ENCODE measurements around the gene ACY1. TPM values are rescaled to one million over a fixed set of nuclear protein-coding genes. Genes with fewer than 3 reads are reported as not detected.

ACY1 gene
- total RNA-seq, 1 donor from 2014 or later, result 59.4 TPM

GRCh38 chr3:51966922-51967383, 16.4 kb upstream of the ACY1 start:
- H3K27me3 ChIP-seq (ENCODE audit: control insufficient read depth, insufficient read depth, low read length), result no peaks in the 10 kb centered on the region
- peaks cover 1% of the 10 kb centered on the region for H3K36me3 ChIP-seq (ENCODE audit: control insufficient read depth, insufficient read depth, low read length)
- no peak for TF ChIP-seq CTCF (IDR thresholded peaks at IDR 0.05; ENCODE audit: insufficient read depth, low read length, poor library complexity, severe bottlenecking)
- no peak for DNase-seq (ENCODE audit: low read depth)
- H3K4me3 ChIP-seq (ENCODE audit: low read depth, low read length), result peak overlapping the region; percentile 71

- TF ChIP-seq CTCF (IDR thresholded peaks at IDR 0.05; ENCODE audit: insufficient read depth, low read length, poor library complexity, severe bottlenecking), result no peak
- no peaks in the 10 kb centered on the region for H3K27me3 ChIP-seq (ENCODE audit: control insufficient read depth, insufficient read depth, low read length)
- peaks cover 1% of the 10 kb centered on the region for H3K36me3 ChIP-seq (ENCODE audit: control insufficient read depth, insufficient read depth, low read length)
- no peak for DNase-seq (ENCODE audit: low read depth)
- peak within 1 kb of the TSS; percentile 71 for H3K4me3 ChIP-seq (ENCODE audit: low read depth, low read length)
Observed at GRCh38 chr3:51967384-51968169, 15.8 kb upstream of the ACY1 start, which contains the start of gene PCBP4. Gene PCBP4, minus strand, starts transcription at chr3:51967454. Its CDS starts 6,214 bp downstream, at chr3:51961240.

GRCh38 chr3:51968170-51968775, 15.1 kb upstream of the ACY1 start:
- H3K4me3 ChIP-seq (ENCODE audit: low read depth, low read length), result peak overlapping the region; percentile 71
- no peak for DNase-seq (ENCODE audit: low read depth)
- H3K27me3 ChIP-seq (ENCODE audit: control insufficient read depth, insufficient read depth, low read length), result no peaks in the 10 kb centered on the region
- peaks cover 1% of the 10 kb centered on the region for H3K36me3 ChIP-seq (ENCODE audit: control insufficient read depth, insufficient read depth, low read length)
- TF ChIP-seq CTCF (IDR thresholded peaks at IDR 0.05; ENCODE audit: insufficient read depth, low read length, poor library complexity, severe bottlenecking), result no peak

DNA sequence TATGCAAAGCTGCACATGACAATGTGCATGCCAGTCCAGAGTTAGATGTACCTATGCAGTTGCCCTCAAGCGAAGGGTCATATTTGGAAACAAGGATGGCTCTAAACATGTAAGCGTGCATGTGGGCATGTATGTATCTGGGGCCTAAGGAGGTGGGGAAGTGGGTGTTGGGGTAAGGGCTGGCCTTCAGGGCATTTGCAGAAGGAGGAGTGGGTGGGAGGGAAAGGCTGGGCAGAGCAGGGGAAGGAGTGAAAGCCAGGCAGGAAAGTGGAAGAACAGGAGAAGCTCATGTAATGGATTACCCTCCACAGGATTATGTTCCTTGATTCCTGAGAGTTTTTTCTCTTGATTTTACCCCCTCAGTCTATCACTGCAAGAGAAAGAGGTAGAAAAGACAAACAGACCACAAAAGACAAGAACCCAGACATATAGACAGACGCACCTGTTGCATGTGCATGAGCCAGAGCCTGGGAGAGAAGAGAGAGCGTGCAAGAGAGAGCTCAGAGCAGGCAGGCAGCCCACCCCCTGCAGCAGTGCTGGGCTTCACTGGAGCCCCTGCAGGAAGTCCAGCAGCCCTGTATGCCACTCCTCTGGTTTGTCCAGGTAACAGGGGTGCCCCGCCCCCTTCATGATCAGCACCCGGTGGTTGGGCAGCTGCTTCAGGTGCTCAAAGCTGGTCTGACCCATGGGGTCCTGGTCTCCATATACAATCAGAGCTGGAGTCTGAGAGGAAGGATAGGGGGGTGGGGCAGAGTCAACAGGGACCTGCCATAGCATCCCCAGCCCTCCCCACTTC, 14.3 kb upstream of the ACY1 start:
- Histone ChIP-seq H3K36me3 (ENCODE audit: control insufficient read depth, insufficient read depth, low read length) (peaks cover 1% of the 10 kb centered on the region), H3K4me3 (ENCODE audit: low read depth, low read length) (no peak overlapping the region), H3K27me3 (ENCODE audit: control insufficient read depth, insufficient read depth, low read length) (no peaks in the 10 kb centered on the region)
- DNase-seq (ENCODE audit: low read depth), result no peak
- no peak for TF ChIP-seq CTCF (IDR thresholded peaks at IDR 0.05; ENCODE audit: insufficient read depth, low read length, poor library complexity, severe bottlenecking)

- TF ChIP-seq CTCF (IDR thresholded peaks at IDR 0.05; ENCODE audit: insufficient read depth, low read length, poor library complexity, severe bottlenecking), result no peak
Observed at GRCh38 chr3:51969841-51970240, 13.5 kb upstream of the ACY1 start.

More at GRCh38 chr3:51969841-51970240, 13.5 kb upstream of the ACY1 start:
- Histone ChIP-seq H3K27me3 (ENCODE audit: control insufficient read depth, insufficient read depth, low read length) (no peaks in the 10 kb centered on the region), H3K4me3 (ENCODE audit: low read depth, low read length) (no peak overlapping the region), H3K36me3 (ENCODE audit: control insufficient read depth, insufficient read depth, low read length) (peaks cover 1% of the 10 kb centered on the region)
- no peak for DNase-seq (ENCODE audit: low read depth)
